NCI-H524 (cell line): Measurements from ENCODE around the gene GGA2.
"Not testable (repeated sequence)": the region's sequence is repeated elsewhere in the genome, so short reads cannot be mapped to it uniquely, and the experiment has no call there.

Experiments used
- DNase-seq, 2 experiments: peaks; one replicate each; lab custom pipeline; 2025; lab: John Stamatoyannopoulos, UW

Gene GGA2

GRCh38 chr16:23524886-23525285 is 14.6 kb upstream of the GGA2 start:
- DNase-seq, result no peak

GRCh38 chr16:23523876-23524385 is 13.6 kb upstream of the GGA2 start:
- no peak for DNase-seq

- DNase-seq, result no peak
Measured at GRCh38 chr16:23523321-23523720, 13.0 kb upstream of the GGA2 start.

GRCh38 chr16:23521965-23522364 is 11.7 kb upstream of the GGA2 start:
- no peak for DNase-seq

- no peak for DNase-seq
Measured at GRCh38 chr16:23521037-23521743, 10.9 kb upstream of the GGA2 start.

- DNase-seq, result no peak
Measured at GRCh38 chr16:23520500-23520899, 10.2 kb upstream of the GGA2 start.

GRCh38 chr16:23519282-23519681 is 9.0 kb upstream of the GGA2 start:
- no peak for DNase-seq

GRCh38 chr16:23518435-23518891 is 8.2 kb upstream of the GGA2 start:
- DNase-seq, result no peak

- DNase-seq, result no peak
Measured at GRCh38 chr16:23516366-23517137, 6.3 kb upstream of the GGA2 start.

- no peak for DNase-seq
Measured at GRCh38 chr16:23515881-23516280, 5.6 kb upstream of the GGA2 start.

- DNase-seq, result no peak
Measured at GRCh38 chr16:23514381-23515152, 4.3 kb upstream of the GGA2 start.

GRCh38 chr16:23512168-23512695 is 1.9 kb upstream of the GGA2 start:
- DNase-seq, result no peak

GRCh38 chr16:23511731-23512130 is 1.4 kb upstream of the GGA2 start:
- no peak for DNase-seq

GRCh38 chr16:23510915-23511270 is 599 bp upstream of the GGA2 start:
- not testable (repeated sequence) for DNase-seq

- DNase-seq, result peak; percentile 78 to 92
Measured at GRCh38 chr16:23509782-23510163, 521 bp downstream of the GGA2 start.

GRCh38 chr16:23509441-23509754 is 896 bp downstream of the GGA2 start:
- no peak for DNase-seq

- DNase-seq, result peak; percentile 51 to 79
Measured at GRCh38 chr16:23508589-23509440, 1.5 kb downstream of the GGA2 start.

- DNase-seq, result no peak
Measured at GRCh38 chr16:23506606-23506994, 3.7 kb downstream of the GGA2 start.

- no peak for DNase-seq
Measured at GRCh38 chr16:23505671-23506605, 4.4 kb downstream of the GGA2 start.

- DNase-seq, result no peak
Measured at GRCh38 chr16:23505180-23505665, 5.1 kb downstream of the GGA2 start.
